GM12872 (cell line): ENCODE data around the gene UXS1.

Experiments
- TF ChIP-seq, protein P1 (sequence below): IDR thresholded peaks from 3 replicates; pipeline ENCODE4 v1.5.1; 2011; ENCODE audit warnings: low read depth, mild to moderate bottlenecking, low read length, moderate library complexity; ENCODE audit not compliant: insufficient read depth

UXS1 gene

DNA sequence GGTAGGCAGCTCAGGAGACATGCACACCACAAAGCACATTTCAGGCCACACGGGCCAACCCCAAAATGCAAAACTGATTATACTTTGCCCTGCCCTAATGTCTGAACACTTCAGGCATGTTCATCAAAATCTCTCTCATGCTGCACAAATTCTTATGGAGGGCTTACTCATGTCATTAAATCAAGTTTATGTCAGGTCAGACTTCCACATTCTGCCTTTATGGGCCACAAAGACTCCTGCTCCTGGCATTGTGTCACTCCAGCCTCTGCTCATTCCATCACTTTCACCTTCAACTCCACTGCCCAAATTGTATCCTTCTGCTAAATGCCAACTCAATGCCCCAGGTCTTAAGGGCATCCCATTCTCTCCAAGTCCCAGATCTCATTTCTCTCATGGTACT lies 9.2 kb downstream of the UXS1 start:
- TF ChIP-seq, protein P1, sequence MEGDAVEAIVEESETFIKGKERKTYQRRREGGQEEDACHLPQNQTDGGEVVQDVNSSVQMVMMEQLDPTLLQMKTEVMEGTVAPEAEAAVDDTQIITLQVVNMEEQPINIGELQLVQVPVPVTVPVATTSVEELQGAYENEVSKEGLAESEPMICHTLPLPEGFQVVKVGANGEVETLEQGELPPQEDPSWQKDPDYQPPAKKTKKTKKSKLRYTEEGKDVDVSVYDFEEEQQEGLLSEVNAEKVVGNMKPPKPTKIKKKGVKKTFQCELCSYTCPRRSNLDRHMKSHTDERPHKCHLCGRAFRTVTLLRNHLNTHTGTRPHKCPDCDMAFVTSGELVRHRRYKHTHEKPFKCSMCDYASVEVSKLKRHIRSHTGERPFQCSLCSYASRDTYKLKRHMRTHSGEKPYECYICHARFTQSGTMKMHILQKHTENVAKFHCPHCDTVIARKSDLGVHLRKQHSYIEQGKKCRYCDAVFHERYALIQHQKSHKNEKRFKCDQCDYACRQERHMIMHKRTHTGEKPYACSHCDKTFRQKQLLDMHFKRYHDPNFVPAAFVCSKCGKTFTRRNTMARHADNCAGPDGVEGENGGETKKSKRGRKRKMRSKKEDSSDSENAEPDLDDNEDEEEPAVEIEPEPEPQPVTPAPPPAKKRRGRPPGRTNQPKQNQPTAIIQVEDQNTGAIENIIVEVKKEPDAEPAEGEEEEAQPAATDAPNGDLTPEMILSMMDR, result no peak

DNA sequence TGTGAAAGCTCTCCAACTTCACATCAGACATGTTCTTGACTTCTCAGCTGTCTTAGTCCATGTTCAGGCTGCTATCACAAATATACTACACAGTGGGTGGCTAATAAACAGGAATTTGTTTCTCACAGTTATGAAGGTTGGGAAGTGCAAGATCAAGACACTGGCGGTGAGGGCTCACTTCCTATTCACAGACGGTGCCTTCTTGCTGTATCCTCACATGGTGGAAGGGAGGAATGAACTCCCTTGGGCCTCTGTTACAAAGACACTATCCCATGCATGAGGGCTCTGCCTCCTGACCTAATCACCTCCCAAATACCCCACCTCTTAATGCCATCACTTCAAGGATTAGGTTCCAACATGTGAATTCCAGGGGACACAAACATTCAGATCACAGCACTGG lies 9.7 kb downstream of the UXS1 start:
- TF ChIP-seq, protein P1, result no peak

DNA sequence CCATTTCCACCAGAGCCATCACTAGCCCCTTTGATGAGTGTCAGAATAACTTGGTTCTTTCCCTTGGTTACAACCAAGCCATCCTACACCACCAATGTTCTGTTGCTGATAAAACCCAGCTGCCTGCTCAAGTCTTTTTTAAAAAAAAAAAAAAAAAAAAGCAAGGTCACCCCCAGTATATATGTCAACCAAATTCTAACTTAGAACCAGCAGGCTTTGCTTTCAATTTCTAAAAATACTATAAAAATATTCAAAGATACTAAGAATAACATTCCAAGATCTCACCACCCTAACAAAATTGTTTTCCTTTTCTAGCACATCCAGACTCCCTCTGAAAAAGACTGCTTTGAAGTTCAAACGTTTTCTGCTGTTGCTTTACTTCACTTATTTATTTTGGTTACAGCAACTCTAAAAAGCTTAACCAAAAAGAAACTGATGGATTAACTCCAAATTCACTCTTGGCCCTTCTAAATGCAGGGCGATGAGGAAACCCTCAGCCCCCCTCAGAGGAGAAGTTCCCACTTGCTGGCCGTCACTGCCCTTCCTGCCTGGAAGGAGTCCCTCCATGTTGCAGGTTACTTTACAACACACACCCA lies 10.9 kb downstream of the UXS1 start:
- TF ChIP-seq, protein P1, result no peak

DNA sequence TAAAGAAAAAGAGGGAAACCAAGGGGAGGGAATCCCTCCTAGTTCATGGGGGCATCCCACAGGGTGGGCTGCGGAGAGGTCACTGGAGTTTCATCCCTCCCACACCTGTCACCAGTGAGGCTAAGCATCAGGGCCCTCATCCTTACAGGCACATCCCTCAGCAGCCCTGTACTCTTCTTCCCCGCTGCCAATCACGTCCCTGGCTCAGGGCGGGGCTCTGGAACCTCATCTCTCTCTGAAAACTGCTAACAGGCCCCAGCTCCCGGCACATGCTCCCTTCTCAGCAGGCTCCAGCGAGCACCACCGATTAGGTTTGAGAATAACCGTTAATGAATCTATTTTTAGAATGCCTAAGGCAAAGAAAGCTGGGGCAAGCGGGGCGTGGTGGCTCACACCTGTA lies 13.0 kb downstream of the UXS1 start:
- TF ChIP-seq, protein P1, result no peak

DNA sequence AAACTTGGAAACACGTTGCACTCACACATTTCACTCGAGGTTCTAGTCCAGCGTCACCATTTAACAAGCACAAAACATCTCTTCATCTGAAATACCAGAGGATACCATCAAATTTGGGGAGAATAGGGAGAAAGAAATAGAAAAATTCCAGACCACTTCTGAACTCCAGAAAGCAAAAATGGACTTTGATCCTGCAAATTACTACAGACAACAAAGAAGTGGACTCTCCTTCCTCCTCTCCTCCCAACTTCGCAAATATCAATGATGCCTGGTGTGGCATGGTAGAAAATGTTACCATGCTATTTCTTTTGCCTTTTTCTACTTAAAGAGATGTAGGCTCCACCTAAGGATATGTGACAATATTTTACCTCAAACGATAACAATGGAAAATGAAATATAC lies 13.5 kb downstream of the UXS1 start:
- TF ChIP-seq, protein P1, result no peak

DNA sequence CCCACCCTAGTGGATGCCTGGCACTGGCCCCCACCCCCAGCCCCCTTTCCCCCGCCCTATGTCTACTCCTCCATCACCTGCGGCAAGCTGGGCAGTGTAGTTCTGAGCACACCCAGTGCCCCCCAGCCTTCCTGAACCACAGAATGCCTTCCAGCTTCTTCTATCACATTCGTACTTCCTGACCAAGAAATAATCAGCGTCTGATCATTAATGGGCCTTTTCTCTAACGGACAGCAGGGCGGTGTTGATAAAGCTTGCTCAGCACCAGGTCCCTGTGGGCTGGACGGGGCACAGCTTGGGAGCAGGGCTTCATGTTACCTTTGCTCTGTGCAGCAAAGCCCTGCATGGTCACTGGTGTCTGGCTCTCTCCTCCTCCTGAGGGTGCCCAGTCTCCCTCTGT lies 15.4 kb downstream of the UXS1 start:
- TF ChIP-seq, protein P1, result no peak

DNA sequence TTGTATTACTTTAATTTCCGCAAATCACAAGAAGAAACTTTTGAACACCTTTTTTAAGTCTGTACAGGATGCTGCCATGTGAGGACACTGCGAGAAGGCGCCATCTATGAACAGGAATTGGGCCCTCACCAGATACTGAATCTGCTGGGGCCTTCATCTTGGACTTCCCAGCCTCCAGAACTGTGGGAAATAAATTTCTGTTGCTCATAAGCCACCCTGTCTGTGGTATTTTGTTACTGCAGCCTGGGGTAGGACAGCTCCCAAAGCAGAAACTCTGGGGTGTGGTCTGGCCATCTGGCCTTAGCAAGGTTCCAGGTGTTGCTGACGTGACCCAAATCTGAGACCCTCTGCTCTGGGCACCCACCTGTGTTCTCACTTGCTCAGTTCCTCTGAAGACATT lies 16.5 kb downstream of the UXS1 start:
- TF ChIP-seq, protein P1, result no peak
